Activated CD8-positive, alpha-beta T cell treated with anti-CD3 and anti-CD28 coated beads for 36 hours (primary cell): ENCODE measurements around the gene FASTKD2. TPM values are rescaled to one million over a fixed set of nuclear protein-coding genes. Genes with fewer than 3 reads are reported as not detected.

Source experiments
- ATAC-seq: fragments of 200-7000 bp; cut with Tn5 transposase; one replicate; pipeline ENCODE4 v1.10.0; 2021; ENCODE audit warnings: mild to moderate bottlenecking, moderate library complexity
- CTCF ChIA-PET: fragments of 350-600 bp; sonication (Branson Sonifier 250); formaldehyde crosslinking; loops from one replicate; lab custom pipeline; 2021; ENCODE audit warnings: antibody characterized with exemption; lab: Charles Lee
- POLR2A ChIA-PET: fragments of 350-600 bp; sonication (Branson Sonifier 250); formaldehyde crosslinking; loops from one replicate; lab custom pipeline; 2021; ENCODE audit warnings: antibody characterized with exemption; lab: Charles Lee
- DNase-seq: peaks from one replicate; pipeline ENCODE4 v3.0.0-alpha.2; 2020
- H3K27ac Mint-ChIP-seq: one replicate; pipeline ENCODE4 v1.8.0; 2021; ENCODE audit warnings: mild to moderate bottlenecking, mixed read lengths
- H3K27me3 Mint-ChIP-seq: one replicate; pipeline ENCODE4 v1.8.0; 2021; ENCODE audit warnings: mixed read lengths
- H3K36me3 Mint-ChIP-seq: one replicate; pipeline ENCODE4 v1.8.0; 2021; ENCODE audit warnings: low read depth, mixed read lengths
- H3K4me1 Mint-ChIP-seq: one replicate; pipeline ENCODE4 v1.8.0; 2021; ENCODE audit warnings: low read depth, mixed read lengths
- H3K4me3 Mint-ChIP-seq: one replicate; pipeline ENCODE4 v1.8.0; 2021; ENCODE audit warnings: mild to moderate bottlenecking, moderate library complexity, mixed read lengths
- H3K9me3 Mint-ChIP-seq: one replicate; pipeline ENCODE4 v1.8.0; 2021; ENCODE audit warnings: mixed read lengths
- intact Hi-C: fragments of 100-400 bp; cut with micrococcal nuclease; formaldehyde crosslinking; loops from one replicate; pipeline ENCODE4 v1.10.0; 2022
- microRNA-seq: library from miRNA; unstranded; fragments of <30 nt; microRNA quantifications from one replicate; pipeline ENCODE4 v1.2.0, GENCODE V29; 2022; ENCODE audit warnings: borderline microRNAs expressed, borderline replicate concordance
- total RNA-seq, 2 experiments: library from RNA; stranded (reverse); gene quantifications; one replicate each; pipeline ENCODE4 v1.2.3, GENCODE V29; 2021
- TF ChIP-seq, protein P1 (sequence below): fragments of 200-600 bp; IDR thresholded peaks from one replicate; pipeline ENCODE4 v1.8.0; 2022; ENCODE audit warnings: antibody characterized with exemption, mild to moderate bottlenecking

FASTKD2 gene
- total RNA-seq, 2 experiments from 2014 or later, result 32.8 to 33.7 TPM

DNA sequence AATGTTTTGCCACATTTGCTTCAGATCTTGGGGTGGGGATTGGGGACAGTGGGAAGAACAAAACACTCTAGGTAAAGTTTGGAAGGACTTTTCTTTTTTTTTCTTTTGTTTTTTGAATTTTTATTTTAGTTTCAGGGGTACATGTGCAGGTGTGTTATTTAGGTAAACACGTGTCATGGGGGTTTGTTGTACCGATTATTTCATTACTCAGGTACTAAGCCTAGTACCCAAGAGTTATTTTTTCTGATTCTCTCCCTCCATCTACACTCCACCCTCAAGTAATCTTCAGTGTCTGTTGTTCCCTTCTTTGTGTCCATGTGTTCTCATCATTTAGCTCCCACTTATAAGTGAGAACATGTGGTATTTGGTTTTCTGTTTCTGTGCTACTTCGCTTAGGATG lies 73.3 kb downstream of the FASTKD2 start:
- H3K36me3 Mint-ChIP-seq, result peaks cover 4% of the 10 kb centered on the region
- POLR2A ChIA-PET, result no interaction called here
- peaks cover 13% of the 10 kb centered on the region for H3K9me3 Mint-ChIP-seq
- ATAC-seq (no peak), DNase-seq (no peak)
- H3K27ac Mint-ChIP-seq, result no peak overlapping the region
- CTCF ChIA-PET, result no interaction called here
- H3K4me1 Mint-ChIP-seq, result no peaks in the 10 kb centered on the region
- intact Hi-C loops, result no loop called here
- TF ChIP-seq, protein P1, sequence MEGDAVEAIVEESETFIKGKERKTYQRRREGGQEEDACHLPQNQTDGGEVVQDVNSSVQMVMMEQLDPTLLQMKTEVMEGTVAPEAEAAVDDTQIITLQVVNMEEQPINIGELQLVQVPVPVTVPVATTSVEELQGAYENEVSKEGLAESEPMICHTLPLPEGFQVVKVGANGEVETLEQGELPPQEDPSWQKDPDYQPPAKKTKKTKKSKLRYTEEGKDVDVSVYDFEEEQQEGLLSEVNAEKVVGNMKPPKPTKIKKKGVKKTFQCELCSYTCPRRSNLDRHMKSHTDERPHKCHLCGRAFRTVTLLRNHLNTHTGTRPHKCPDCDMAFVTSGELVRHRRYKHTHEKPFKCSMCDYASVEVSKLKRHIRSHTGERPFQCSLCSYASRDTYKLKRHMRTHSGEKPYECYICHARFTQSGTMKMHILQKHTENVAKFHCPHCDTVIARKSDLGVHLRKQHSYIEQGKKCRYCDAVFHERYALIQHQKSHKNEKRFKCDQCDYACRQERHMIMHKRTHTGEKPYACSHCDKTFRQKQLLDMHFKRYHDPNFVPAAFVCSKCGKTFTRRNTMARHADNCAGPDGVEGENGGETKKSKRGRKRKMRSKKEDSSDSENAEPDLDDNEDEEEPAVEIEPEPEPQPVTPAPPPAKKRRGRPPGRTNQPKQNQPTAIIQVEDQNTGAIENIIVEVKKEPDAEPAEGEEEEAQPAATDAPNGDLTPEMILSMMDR, result no peak
- no peak overlapping the region for H3K4me3 Mint-ChIP-seq
- no peaks in the 10 kb centered on the region for H3K27me3 Mint-ChIP-seq

DNA sequence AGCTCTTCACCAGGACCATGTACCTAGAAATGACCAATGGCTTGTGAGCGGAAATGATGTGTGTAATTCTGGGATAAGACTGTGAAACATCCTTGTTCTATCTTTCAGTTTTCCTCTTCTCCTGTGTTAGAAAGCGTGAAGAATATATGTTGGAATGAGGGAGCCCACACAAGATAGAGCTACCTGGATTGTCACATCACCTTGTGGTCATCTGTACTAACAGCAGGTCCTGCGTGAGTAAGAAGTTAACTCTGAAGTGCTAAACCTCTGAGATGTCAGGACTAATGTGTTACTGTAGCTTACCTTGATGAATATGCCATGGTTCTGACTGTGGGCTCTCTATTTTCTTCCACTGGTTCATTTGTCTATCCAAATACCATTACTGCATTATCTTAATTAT lies 75.6 kb downstream of the FASTKD2 start:
- POLR2A ChIA-PET, result no interaction called here
- DNase-seq, result no peak
- CTCF ChIA-PET, result interaction anchor here (1.1 kb wide), 1 partner anchor 21 kb away, joined by 3 read pairs; no protein-coding TSS in a partner anchor
- TF ChIP-seq, protein P1, result no peak
- Mint-ChIP-seq H3K4me3 (no peak overlapping the region), H3K36me3 (no peaks in the 10 kb centered on the region), H3K4me1 (no peaks in the 10 kb centered on the region), H3K27me3 (no peaks in the 10 kb centered on the region), H3K27ac (no peak overlapping the region), H3K9me3 (peaks cover 5% of the 10 kb centered on the region)
- ATAC-seq, result no peak
- intact Hi-C loops, result no loop called here

Small RNAs within 50 kb of the gene (microRNA-seq; reads per million reads assigned to microRNA genes)
- gene MIR3130-1 (not detected), gene MIR3130-2 (not detected)

Other genes with a start within 250 kb of the FASTKD2 start
- gene FAM237A, start 123.1 kb upstream of the FASTKD2 start, total RNA-seq, result not detected
- gene DYTN, start 47.2 kb upstream of the FASTKD2 start, total RNA-seq, result not detected
- under 1 TPM; 0.56 to 0.92 TPM for gene MDH1B, start 278 bp upstream of the FASTKD2 start, total RNA-seq
- not detected for gene CPO, start 173.9 kb downstream of the FASTKD2 start, total RNA-seq